Measurements from ENCODE around the gene LMAN2. TPM values are rescaled to one million over a fixed set of nuclear protein-coding genes. Genes with fewer than 3 reads are reported as not detected.

LMAN2 gene
- total RNA-seq, 1 donor from 2014 or later: 103 TPM

- H3K9ac ChIP-seq (ENCODE audit: low read length): no peak overlapping the region
- TF ChIP-seq CTCF (IDR thresholded peaks at IDR 0.05; ENCODE audit: insufficient read depth, low read depth, low read length): peak; percentile 81
- TF ChIP-seq EZH2 (IDR thresholded peaks at IDR 0.05; ENCODE audit: insufficient read depth, low read length): no peak
- peaks cover 18% of the 10 kb centered on the region for H3K4me1 Mint-ChIP-seq (ENCODE audit: low read depth, unreplicated experiment)
- no peak overlapping the region for H3K27ac Mint-ChIP-seq (ENCODE audit: unreplicated experiment)
- no peaks in the 10 kb centered on the region for H3K9me3 Mint-ChIP-seq (ENCODE audit: unreplicated experiment)
- H3K9me3 ChIP-seq (ENCODE audit: insufficient read depth, low read depth, low read length): no peaks in the 10 kb centered on the region
- peak overlapping the region; percentile 97 for H3K4me2 ChIP-seq (ENCODE audit: low read length)
- H2AFZ ChIP-seq (ENCODE audit: low read depth, low read length): no peak overlapping the region
- H3K27me3 Mint-ChIP-seq (ENCODE audit: low read depth, unreplicated experiment): no peaks in the 10 kb centered on the region
- peaks cover 31% of the 10 kb centered on the region for H3K4me1 ChIP-seq (ENCODE audit: insufficient read depth, low read length)
- H3K79me2 ChIP-seq (ENCODE audit: insufficient read depth, low read length): peaks cover 39% of the 10 kb centered on the region
- peaks cover 10% of the 10 kb centered on the region for H3K36me3 ChIP-seq (ENCODE audit: insufficient read depth, low read length)
- peaks cover 17% of the 10 kb centered on the region for H3K36me3 Mint-ChIP-seq (ENCODE audit: low read depth, unreplicated experiment)
- DNase-seq (ENCODE audit: low read depth) (peak; percentile 27), FAIRE-seq (no peak)
- H3K27ac ChIP-seq (ENCODE audit: low read depth, low read length): no peak overlapping the region
- H3K4me3 ChIP-seq (ENCODE audit: insufficient read depth, low read depth, low read length): no peak overlapping the region
- H3K27me3 ChIP-seq (ENCODE audit: insufficient read depth, low read length): no peaks in the 10 kb centered on the region
- peaks cover 45% of the 10 kb centered on the region for H4K20me1 ChIP-seq (ENCODE audit: insufficient read depth, low read length)
- H3K4me3 Mint-ChIP-seq (ENCODE audit: unreplicated experiment): peak overlapping the region; percentile 54
These were observed 41.9 kb downstream of the LMAN2 start for GRCh38 chr5:177309351-177310191.

- FAIRE-seq (no peak), DNase-seq (ENCODE audit: low read depth) (no peak)
- TF ChIP-seq EZH2 (IDR thresholded peaks at IDR 0.05; ENCODE audit: insufficient read depth, low read length): no peak
- no peak for TF ChIP-seq CTCF (IDR thresholded peaks at IDR 0.05; ENCODE audit: insufficient read depth, low read depth, low read length)
- H3K36me3 ChIP-seq (ENCODE audit: insufficient read depth, low read length): peaks cover 10% of the 10 kb centered on the region
- Mint-ChIP-seq H3K27me3 (ENCODE audit: low read depth, unreplicated experiment) (no peaks in the 10 kb centered on the region), H3K4me3 (ENCODE audit: unreplicated experiment) (peak overlapping the region; percentile 27), H3K36me3 (ENCODE audit: low read depth, unreplicated experiment) (peaks cover 17% of the 10 kb centered on the region), H3K27ac (ENCODE audit: unreplicated experiment) (no peak overlapping the region), H3K4me1 (ENCODE audit: low read depth, unreplicated experiment) (peaks cover 18% of the 10 kb centered on the region), H3K9me3 (ENCODE audit: unreplicated experiment) (no peaks in the 10 kb centered on the region)
- no peak overlapping the region for H3K4me2 ChIP-seq (ENCODE audit: low read length)
- H3K4me1 ChIP-seq (ENCODE audit: insufficient read depth, low read length): peaks cover 36% of the 10 kb centered on the region
- peaks cover 51% of the 10 kb centered on the region for H4K20me1 ChIP-seq (ENCODE audit: insufficient read depth, low read length)
- H3K4me3 ChIP-seq (ENCODE audit: insufficient read depth, low read depth, low read length): no peak overlapping the region
- no peak overlapping the region for H2AFZ ChIP-seq (ENCODE audit: low read depth, low read length)
- H3K9me3 ChIP-seq (ENCODE audit: insufficient read depth, low read depth, low read length): no peaks in the 10 kb centered on the region
- peaks cover 48% of the 10 kb centered on the region for H3K79me2 ChIP-seq (ENCODE audit: insufficient read depth, low read length)
- no peak overlapping the region for H3K27ac ChIP-seq (ENCODE audit: low read depth, low read length)
- no peaks in the 10 kb centered on the region for H3K27me3 ChIP-seq (ENCODE audit: insufficient read depth, low read length)
- H3K9ac ChIP-seq (ENCODE audit: low read length): no peak overlapping the region
These were observed 42.7 kb downstream of the LMAN2 start for GRCh38 chr5:177308740-177309139.

All from astrocyte (in vitro differentiated cells and primary cell).